SK-N-SH (cell line): ENCODE data around the gene S100Z.

Source experiments
- POLR2AphosphoS5 ChIP-seq: IDR thresholded peaks from 2 replicates; pipeline ENCODE4 v1.6.1; 2012; ENCODE audit warnings: low read depth, low read length
- TEAD4 ChIP-seq: IDR thresholded peaks from 2 replicates; pipeline ENCODE4 v1.4.0; 2012; ENCODE audit warnings: mild to moderate bottlenecking, borderline replicate concordance; ENCODE audit not compliant: insufficient read depth
- TF ChIP-seq, protein P1 (sequence below): fragments of 200-600 bp; sonication (generic); IDR thresholded peaks from 2 replicates; pipeline ENCODE4 v1.6.1; 2017; ENCODE audit warnings: antibody characterized with exemption, mild to moderate bottlenecking, moderate library complexity

DNA sequence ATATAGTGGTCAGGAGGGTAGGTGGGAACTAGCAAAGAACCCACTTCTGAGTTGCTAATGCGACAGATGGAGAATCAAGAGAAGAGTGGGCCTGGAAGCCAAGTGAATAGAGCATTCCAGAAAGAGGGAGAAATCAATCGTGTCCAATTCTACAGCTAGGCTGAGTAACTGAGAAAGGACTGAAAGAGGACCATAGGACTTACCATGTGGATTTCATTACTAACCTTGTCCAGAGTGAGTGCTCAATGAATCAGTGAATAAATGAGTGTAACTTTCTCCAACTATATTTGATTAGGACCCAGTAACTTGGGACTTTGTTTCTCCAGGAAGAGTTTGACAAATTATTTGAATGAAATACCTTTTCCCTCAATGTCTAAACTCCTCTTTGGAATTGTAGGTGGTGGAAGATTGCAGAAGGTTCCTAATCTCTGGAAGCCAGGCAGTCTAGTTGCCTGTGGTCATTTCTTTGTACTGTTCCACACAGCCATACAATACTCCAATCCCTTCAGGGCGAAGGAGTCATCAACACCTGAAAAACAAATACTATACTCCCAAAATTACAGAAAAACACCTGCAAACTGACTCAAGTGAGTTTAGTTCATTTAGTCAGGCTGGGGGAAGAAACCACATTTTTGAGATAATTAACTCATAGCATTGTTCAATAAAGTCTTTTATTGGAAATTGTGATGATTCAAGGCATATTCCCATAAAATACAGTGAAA lies 33.5 kb upstream of the S100Z start:
- TF ChIP-seq POLR2AphosphoS5 (no peak), TEAD4 (no peak)
- TF ChIP-seq, protein P1, sequence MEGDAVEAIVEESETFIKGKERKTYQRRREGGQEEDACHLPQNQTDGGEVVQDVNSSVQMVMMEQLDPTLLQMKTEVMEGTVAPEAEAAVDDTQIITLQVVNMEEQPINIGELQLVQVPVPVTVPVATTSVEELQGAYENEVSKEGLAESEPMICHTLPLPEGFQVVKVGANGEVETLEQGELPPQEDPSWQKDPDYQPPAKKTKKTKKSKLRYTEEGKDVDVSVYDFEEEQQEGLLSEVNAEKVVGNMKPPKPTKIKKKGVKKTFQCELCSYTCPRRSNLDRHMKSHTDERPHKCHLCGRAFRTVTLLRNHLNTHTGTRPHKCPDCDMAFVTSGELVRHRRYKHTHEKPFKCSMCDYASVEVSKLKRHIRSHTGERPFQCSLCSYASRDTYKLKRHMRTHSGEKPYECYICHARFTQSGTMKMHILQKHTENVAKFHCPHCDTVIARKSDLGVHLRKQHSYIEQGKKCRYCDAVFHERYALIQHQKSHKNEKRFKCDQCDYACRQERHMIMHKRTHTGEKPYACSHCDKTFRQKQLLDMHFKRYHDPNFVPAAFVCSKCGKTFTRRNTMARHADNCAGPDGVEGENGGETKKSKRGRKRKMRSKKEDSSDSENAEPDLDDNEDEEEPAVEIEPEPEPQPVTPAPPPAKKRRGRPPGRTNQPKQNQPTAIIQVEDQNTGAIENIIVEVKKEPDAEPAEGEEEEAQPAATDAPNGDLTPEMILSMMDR: no peak
